HepG2 (cell line): ENCODE results near the gene C1orf87.

Source experiments
- ESRRA ChIP-seq: sonication (generic); formaldehyde crosslinking; IDR thresholded peaks from 2 replicates; pipeline ENCODE4 v1.5.1; 2020; ENCODE audit warnings: mild to moderate bottlenecking, low read depth, missing genetic modification reagents
- EZH2 ChIP-seq: conservative IDR thresholded peaks from 2 replicates; pipeline ENCODE4 v1.6.1; 2012; ENCODE audit warnings: mild to moderate bottlenecking, low read depth, low read length, moderate library complexity
- GPBP1L1 ChIP-seq: sonication (generic); formaldehyde crosslinking; IDR thresholded peaks from 2 replicates; pipeline ENCODE4 v1.5.0; 2020; ENCODE audit warnings: mild to moderate bottlenecking, missing genetic modification reagents
- HMG20B ChIP-seq: conservative IDR thresholded peaks from 2 replicates; pipeline ENCODE4 v1.6.1; 2016; ENCODE audit warnings: missing genetic modification reagents, missing compliant biosample characterization
- ZFP62 ChIP-seq: sonication (generic); formaldehyde crosslinking; IDR thresholded peaks from 2 replicates; pipeline ENCODE4 v1.4.0; 2020; ENCODE audit warnings: missing genetic modification reagents

- TF ChIP-seq ESRRA (CRISPR knock-in tag), result no peak
- no peak for TF ChIP-seq EZH2
- TF ChIP-seq ZFP62 (CRISPR knock-in tag), result no peak
- TF ChIP-seq HMG20B (CRISPR knock-in tag), result no peak
- TF ChIP-seq GPBP1L1 (CRISPR knock-in tag), result no peak
Measured at GRCh38 chr1:60113028-60113427, 39.5 kb upstream of the C1orf87 start.
